Stomach smooth muscle (tissue), 2 donors: Measurements from ENCODE around the gene WFDC1.

Experiments used
- H3K27ac ChIP-seq: one replicate; pipeline ENCODE4 v1.7.0; 2013; ENCODE audit warnings: mild to moderate bottlenecking, low read length, inconsistent platforms
- H3K27me3 ChIP-seq, 2 donors: one replicate each; pipeline ENCODE4 v1.7.0; 2013; ENCODE audit warnings: low read length in 2 of 2; ENCODE audit not compliant: insufficient read depth in 2 of 2, control insufficient read depth in 1 of 2
- H3K36me3 ChIP-seq, 2 donors: one replicate each; pipeline ENCODE4 v1.7.0; 2013; ENCODE audit warnings: low read length in 2 of 2; ENCODE audit not compliant: control insufficient read depth in 2 of 2, insufficient read depth in 2 of 2
- H3K4me1 ChIP-seq: one replicate; pipeline ENCODE4 v1.7.0; 2013; ENCODE audit warnings: low read length; ENCODE audit not compliant: control insufficient read depth, insufficient read depth
- H3K4me3 ChIP-seq, 2 donors: one replicate each; pipeline ENCODE4 v1.7.0; 2013; ENCODE audit warnings: low read length in 2 of 2
- H3K9ac ChIP-seq, 2 donors: one replicate each; pipeline ENCODE4 v1.7.0; 2013; ENCODE audit warnings: low read length in 2 of 2, mild to moderate bottlenecking in 1 of 2
- H3K9me3 ChIP-seq, 2 donors: one replicate each; pipeline ENCODE4 v1.7.0; 2013; ENCODE audit warnings: low read length in 2 of 2; ENCODE audit not compliant: control insufficient read depth in 2 of 2
- donor health status: healthy.
- donor health status: Pancreatic carcinoma.

WFDC1 gene

GRCh38 chr16:84314814-84315213 is 20.1 kb downstream of the WFDC1 start:
- Histone ChIP-seq H3K4me1 (no peaks in the 10 kb centered on the region), H3K27me3 (peaks cover 6 to 16% of the 10 kb centered on the region in 2 donors), H3K4me3 (no peak overlapping the region), H3K27ac (no peak overlapping the region), H3K9me3 (peaks cover 0 to 11% of the 10 kb centered on the region in 2 donors), H3K36me3 (no peaks in the 10 kb centered on the region), H3K9ac (no peak overlapping the region)

GRCh38 chr16:84315422-84315821 is 20.7 kb downstream of the WFDC1 start:
- Histone ChIP-seq H3K4me1 (no peaks in the 10 kb centered on the region), H3K27me3 (peaks cover 6 to 15% of the 10 kb centered on the region in 2 donors), H3K4me3 (no peak overlapping the region), H3K9me3 (peaks cover 0 to 11% of the 10 kb centered on the region in 2 donors), H3K36me3 (no peaks in the 10 kb centered on the region), H3K27ac (no peak overlapping the region), H3K9ac (no peak overlapping the region)

GRCh38 chr16:84318091-84318975 is 23.7 kb downstream of the WFDC1 start:
- no peaks in the 10 kb centered on the region for H3K4me1 ChIP-seq
- peaks cover 0 to 6% of the 10 kb centered on the region in 2 donors for H3K27me3 ChIP-seq
- no peaks in the 10 kb centered on the region for H3K36me3 ChIP-seq
- no peak overlapping the region for H3K4me3 ChIP-seq
- no peak overlapping the region for H3K27ac ChIP-seq
- H3K9me3 ChIP-seq, result peaks cover 0 to 11% of the 10 kb centered on the region in 2 donors
- H3K9ac ChIP-seq, result no peak overlapping the region

- Histone ChIP-seq H3K27me3 (peaks cover 0 to 4% of the 10 kb centered on the region in 2 donors), H3K36me3 (no peaks in the 10 kb centered on the region), H3K9me3 (peaks cover 0 to 11% of the 10 kb centered on the region in 2 donors), H3K4me3 (no peak overlapping the region), H3K9ac (no peak overlapping the region), H3K4me1 (no peaks in the 10 kb centered on the region), H3K27ac (no peak overlapping the region)
Observed at GRCh38 chr16:84319146-84319760, 24.6 kb downstream of the WFDC1 start.

- Histone ChIP-seq H3K9ac (no peak overlapping the region), H3K9me3 (peaks cover 0 to 11% of the 10 kb centered on the region in 2 donors), H3K4me3 (no peak overlapping the region), H3K36me3 (no peaks in the 10 kb centered on the region), H3K27me3 (no peaks in the 10 kb centered on the region), H3K4me1 (no peaks in the 10 kb centered on the region), H3K27ac (no peak overlapping the region)
Observed at GRCh38 chr16:84320511-84320910, 25.8 kb downstream of the WFDC1 start.

GRCh38 chr16:84321932-84322331 is 27.3 kb downstream of the WFDC1 start:
- no peaks in the 10 kb centered on the region for H3K27me3 ChIP-seq
- H3K27ac ChIP-seq, result no peak overlapping the region
- no peak overlapping the region for H3K4me3 ChIP-seq
- H3K36me3 ChIP-seq, result no peaks in the 10 kb centered on the region
- no peak overlapping the region for H3K9ac ChIP-seq
- H3K4me1 ChIP-seq, result no peaks in the 10 kb centered on the region
- peaks cover 0 to 11% of the 10 kb centered on the region in 2 donors for H3K9me3 ChIP-seq

- Histone ChIP-seq H3K9me3 (peaks cover 0 to 14% of the 10 kb centered on the region in 2 donors), H3K27me3 (no peaks in the 10 kb centered on the region), H3K4me1 (no peaks in the 10 kb centered on the region), H3K36me3 (no peaks in the 10 kb centered on the region), H3K27ac (no peak overlapping the region), H3K9ac (no peak overlapping the region), H3K4me3 (no peak overlapping the region)
Observed at GRCh38 chr16:84322749-84323148, 28.1 kb downstream of the WFDC1 start.

GRCh38 chr16:84323606-84324005 is 28.9 kb downstream of the WFDC1 start:
- peaks cover 0 to 8% of the 10 kb centered on the region in 2 donors for H3K9me3 ChIP-seq
- H3K4me3 ChIP-seq, result no peak overlapping the region
- no peaks in the 10 kb centered on the region for H3K36me3 ChIP-seq
- no peak overlapping the region for H3K27ac ChIP-seq
- no peaks in the 10 kb centered on the region for H3K4me1 ChIP-seq
- H3K27me3 ChIP-seq, result no peaks in the 10 kb centered on the region
- no peak overlapping the region for H3K9ac ChIP-seq

- no peaks in the 10 kb centered on the region for H3K27me3 ChIP-seq
- no peaks in the 10 kb centered on the region for H3K4me1 ChIP-seq
- peaks cover 0 to 5% of the 10 kb centered on the region in 2 donors for H3K9me3 ChIP-seq
- no peaks in the 10 kb centered on the region for H3K36me3 ChIP-seq
- no peak overlapping the region for H3K9ac ChIP-seq
- H3K4me3 ChIP-seq, result no peak overlapping the region
- H3K27ac ChIP-seq, result no peak overlapping the region
Observed at GRCh38 chr16:84324434-84325262, 30.0 kb downstream of the WFDC1 start.

- Histone ChIP-seq H3K27ac (no peak overlapping the region), H3K36me3 (no peaks in the 10 kb centered on the region), H3K4me1 (no peaks in the 10 kb centered on the region), H3K9me3 (peaks cover 0 to 5% of the 10 kb centered on the region in 2 donors), H3K4me3 (no peak overlapping the region), H3K27me3 (peaks cover 0 to 2% of the 10 kb centered on the region in 2 donors), H3K9ac (no peak overlapping the region)
Observed at GRCh38 chr16:84326545-84326944, 31.9 kb downstream of the WFDC1 start.
